Measurements from ENCODE around the gene UGGT1.

The UGGT1 gene

DNA sequence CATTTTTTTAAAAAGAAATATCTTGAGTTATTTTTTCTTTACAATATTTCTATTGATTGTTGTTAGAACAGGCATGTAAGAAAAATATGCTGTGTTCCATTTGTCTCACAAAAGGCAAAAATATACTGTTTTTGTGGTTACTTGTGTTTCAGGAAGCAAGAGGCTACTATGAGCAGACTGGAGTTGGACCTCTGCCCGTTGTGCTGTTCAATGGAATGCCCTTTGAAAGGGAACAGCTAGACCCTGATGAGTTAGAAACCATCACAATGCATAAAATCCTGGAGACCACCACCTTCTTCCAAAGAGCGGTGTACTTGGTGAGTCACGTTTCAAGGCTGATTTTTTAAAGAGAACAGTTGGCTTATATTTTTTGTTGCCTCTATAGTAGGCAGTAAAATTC, 54.7 kb downstream of the UGGT1 start:
- H3K4me2 ChIP-seq (ENCODE audit: low read length, poor library complexity, severe bottlenecking), result no peak overlapping the region
- H3K9me3 ChIP-seq (ENCODE audit: control insufficient read depth, low read length), result no peaks in the 10 kb centered on the region
- no peak overlapping the region for H3K14ac ChIP-seq (ENCODE audit: low read length in 2 of 2)
- no peak overlapping the region for H2AFZ ChIP-seq (ENCODE audit: low read depth, low read length)
- peaks cover 24 to 76% of the 10 kb centered on the region in 2 experiments for H3K36me3 ChIP-seq (ENCODE audit: control insufficient read depth in 1 of 2, insufficient read depth in 2 of 2, low read depth in 1 of 2, low read length in 2 of 2)
- H3K27ac ChIP-seq (ENCODE audit: low read length, poor library complexity, severe bottlenecking), result no peak overlapping the region
- no peak for DNase-seq
- peaks cover 12% of the 10 kb centered on the region for H3K79me1 ChIP-seq (replicated peaks; ENCODE audit: low read length, poor library complexity, severe bottlenecking)
- no peak overlapping the region for H2BK12ac ChIP-seq (ENCODE audit: low read length in 2 of 2)
- H3K27me3 ChIP-seq (ENCODE audit: control insufficient read depth in 1 of 2, insufficient read depth in 1 of 2, low read length in 2 of 2), result no peaks in the 10 kb centered on the region
- no peak overlapping the region for H3K4me3 ChIP-seq (ENCODE audit: insufficient read depth in 1 of 2, low read depth in 1 of 2, low read length in 2 of 2)
- no peak overlapping the region for H4K91ac ChIP-seq (ENCODE audit: low read length)
- no peak overlapping the region for H2BK5ac ChIP-seq (ENCODE audit: low read depth, low read length, poor library complexity, severe bottlenecking)
- WGBS, result 97% methylated on average over 3 of the region's 3 CpGs
- no peak overlapping the region for H2AK5ac ChIP-seq (ENCODE audit: low read length, severe bottlenecking)
- no peak overlapping the region for H3K18ac ChIP-seq (ENCODE audit: low read depth in 1 of 2, low read length in 2 of 2)
- H3K23ac ChIP-seq (ENCODE audit: low read length in 2 of 2), result no peak overlapping the region
- no peak overlapping the region for H2BK15ac ChIP-seq (ENCODE audit: low read depth, poor library complexity, severe bottlenecking)
- H4K8ac ChIP-seq (ENCODE audit: low read length), result no peak overlapping the region
- H3K4ac ChIP-seq (ENCODE audit: low read depth in 1 of 2, low read length in 2 of 2), result no peak overlapping the region
- no peaks in the 10 kb centered on the region for H3K4me1 ChIP-seq (ENCODE audit: control insufficient read depth, insufficient read depth, low read depth, low read length)
- no peak overlapping the region for H3K9ac ChIP-seq (ENCODE audit: low read length)
- no peak overlapping the region for H2BK120ac ChIP-seq (ENCODE audit: low read depth, low read length)

DNA sequence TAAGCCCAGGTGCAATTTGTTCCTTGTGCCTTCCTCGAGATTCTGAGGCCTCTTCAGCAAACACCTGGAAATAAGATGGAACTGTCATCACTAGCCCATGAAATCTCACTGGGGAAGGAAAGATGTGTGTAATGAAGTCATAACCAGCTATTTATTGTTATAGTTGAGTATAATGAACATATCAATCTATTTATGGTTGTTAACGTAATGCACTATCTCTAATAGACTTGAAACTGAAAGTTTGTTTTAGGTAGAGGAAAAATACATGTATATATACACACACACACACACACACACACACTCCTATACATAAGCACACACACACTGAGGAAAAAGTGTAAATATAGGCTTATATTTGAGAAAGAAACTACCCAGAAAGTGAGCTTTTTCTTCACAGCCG, 62.8 kb downstream of the UGGT1 start:
- Histone ChIP-seq H3K27me3 (ENCODE audit: control insufficient read depth in 1 of 2, insufficient read depth in 1 of 2, low read length in 2 of 2) (no peaks in the 10 kb centered on the region), H3K79me1 (replicated peaks; ENCODE audit: low read length, poor library complexity, severe bottlenecking) (peaks cover 23% of the 10 kb centered on the region)

DNA sequence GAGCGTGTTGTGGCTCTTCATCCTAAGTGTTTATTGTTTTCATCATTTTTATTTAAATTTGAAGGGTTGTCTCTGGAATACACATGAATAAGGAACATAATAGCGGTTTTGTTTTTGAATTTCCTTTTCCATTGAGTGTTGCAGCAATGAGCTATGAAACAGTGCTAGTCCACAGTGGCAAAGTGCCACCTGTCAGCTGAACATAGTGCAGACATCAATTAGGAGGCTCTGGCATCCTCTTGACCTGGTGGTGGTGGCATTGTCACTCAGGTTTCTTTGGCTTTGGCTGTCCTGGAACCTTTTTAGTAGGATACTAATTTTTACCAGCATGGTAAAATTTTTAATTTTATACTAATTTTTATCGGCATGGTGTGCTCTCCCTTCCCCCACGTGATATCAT, 63.2 kb downstream of the UGGT1 start:
- peaks cover 24% of the 10 kb centered on the region for H3K79me1 ChIP-seq (replicated peaks; ENCODE audit: low read length, poor library complexity, severe bottlenecking)
- WGBS, result 97% methylated on average over 3 of the region's 4 CpGs
- H3K4me2 ChIP-seq (ENCODE audit: low read length, poor library complexity, severe bottlenecking), result no peak overlapping the region
- no peak overlapping the region for H3K23ac ChIP-seq (ENCODE audit: low read length in 2 of 2)
- no peak overlapping the region for H3K14ac ChIP-seq (ENCODE audit: low read length in 2 of 2)
- no peak overlapping the region for H2AFZ ChIP-seq (ENCODE audit: low read depth, low read length)
- H3K4ac ChIP-seq (ENCODE audit: low read depth in 1 of 2, low read length in 2 of 2), result no peak overlapping the region
- no peak overlapping the region for H2BK120ac ChIP-seq (ENCODE audit: low read depth, low read length)
- H3K9me3 ChIP-seq (ENCODE audit: control insufficient read depth, low read length), result no peaks in the 10 kb centered on the region
- H2BK15ac ChIP-seq (ENCODE audit: low read depth, poor library complexity, severe bottlenecking), result no peak overlapping the region
- no peak overlapping the region for H3K4me3 ChIP-seq (ENCODE audit: insufficient read depth in 1 of 2, low read depth in 1 of 2, low read length in 2 of 2)
- no peak overlapping the region for H2AK5ac ChIP-seq (ENCODE audit: low read length, severe bottlenecking)
- H3K9ac ChIP-seq (ENCODE audit: low read length), result no peak overlapping the region
- H2BK5ac ChIP-seq (ENCODE audit: low read depth, low read length, poor library complexity, severe bottlenecking), result no peak overlapping the region
- no peak overlapping the region for H4K91ac ChIP-seq (ENCODE audit: low read length)
- peaks cover 11 to 85% of the 10 kb centered on the region in 2 experiments for H3K36me3 ChIP-seq (ENCODE audit: control insufficient read depth in 1 of 2, insufficient read depth in 2 of 2, low read depth in 1 of 2, low read length in 2 of 2)
- H3K4me1 ChIP-seq (ENCODE audit: control insufficient read depth, insufficient read depth, low read depth, low read length), result no peaks in the 10 kb centered on the region
- H2BK12ac ChIP-seq (ENCODE audit: low read length in 2 of 2), result no peak overlapping the region
- DNase-seq, result no peak
- no peak overlapping the region for H3K27ac ChIP-seq (ENCODE audit: low read length, poor library complexity, severe bottlenecking)
- H4K8ac ChIP-seq (ENCODE audit: low read length), result no peak overlapping the region
- no peak overlapping the region for H3K18ac ChIP-seq (ENCODE audit: low read depth in 1 of 2, low read length in 2 of 2)
- no peaks in the 10 kb centered on the region for H3K27me3 ChIP-seq (ENCODE audit: control insufficient read depth in 1 of 2, insufficient read depth in 1 of 2, low read length in 2 of 2)

More for the DNA sequence above, 62.8 kb downstream of the UGGT1 start:
- H3K4me3 ChIP-seq (ENCODE audit: insufficient read depth in 1 of 2, low read depth in 1 of 2, low read length in 2 of 2), result no peak overlapping the region
- H3K4ac ChIP-seq (ENCODE audit: low read depth in 1 of 2, low read length in 2 of 2), result no peak overlapping the region
- H3K9ac ChIP-seq (ENCODE audit: low read length), result no peak overlapping the region
- no peak overlapping the region for H2BK15ac ChIP-seq (ENCODE audit: low read depth, poor library complexity, severe bottlenecking)
- no peak overlapping the region for H3K14ac ChIP-seq (ENCODE audit: low read length in 2 of 2)
- H4K91ac ChIP-seq (ENCODE audit: low read length), result no peak overlapping the region
- no peak overlapping the region for H3K4me2 ChIP-seq (ENCODE audit: low read length, poor library complexity, severe bottlenecking)
- DNase-seq, result no peak
- no peak overlapping the region for H3K18ac ChIP-seq (ENCODE audit: low read depth in 1 of 2, low read length in 2 of 2)
- no peak overlapping the region for H2BK120ac ChIP-seq (ENCODE audit: low read depth, low read length)
- no peak overlapping the region for H2AK5ac ChIP-seq (ENCODE audit: low read length, severe bottlenecking)
- no peak overlapping the region for H2BK5ac ChIP-seq (ENCODE audit: low read depth, low read length, poor library complexity, severe bottlenecking)
- WGBS, result 100% methylated on average over 2 of the region's 3 CpGs
- no peak overlapping the region for H2AFZ ChIP-seq (ENCODE audit: low read depth, low read length)
- peaks cover 14 to 85% of the 10 kb centered on the region in 2 experiments for H3K36me3 ChIP-seq (ENCODE audit: control insufficient read depth in 1 of 2, insufficient read depth in 2 of 2, low read depth in 1 of 2, low read length in 2 of 2)
- no peak overlapping the region for H2BK12ac ChIP-seq (ENCODE audit: low read length in 2 of 2)
- no peak overlapping the region for H3K23ac ChIP-seq (ENCODE audit: low read length in 2 of 2)
- no peak overlapping the region for H3K27ac ChIP-seq (ENCODE audit: low read length, poor library complexity, severe bottlenecking)
- no peaks in the 10 kb centered on the region for H3K9me3 ChIP-seq (ENCODE audit: control insufficient read depth, low read length)
- no peak overlapping the region for H4K8ac ChIP-seq (ENCODE audit: low read length)
- H3K4me1 ChIP-seq (ENCODE audit: control insufficient read depth, insufficient read depth, low read depth, low read length), result no peaks in the 10 kb centered on the region

DNA sequence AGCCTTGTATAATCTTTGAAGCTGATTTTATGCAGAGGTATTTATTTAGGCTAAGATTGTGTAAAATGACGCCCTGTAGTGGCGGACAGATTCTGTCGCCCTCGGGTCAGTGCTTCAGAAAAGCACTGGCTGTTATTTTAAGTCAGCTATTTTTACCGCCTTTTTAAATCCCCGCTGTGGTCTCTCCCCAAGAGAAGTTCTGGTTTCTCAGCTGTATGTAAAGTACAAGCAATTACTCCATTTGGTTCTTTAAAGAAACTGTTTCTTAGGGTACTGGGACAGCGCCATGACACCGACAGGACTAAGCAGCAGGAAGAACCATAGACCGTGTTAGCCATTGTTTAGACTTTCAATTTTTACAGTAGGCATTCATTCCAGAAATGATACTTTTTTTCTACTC, 65.0 kb downstream of the UGGT1 start:
- H2BK12ac ChIP-seq (ENCODE audit: low read length in 2 of 2), result no peak overlapping the region
- DNase-seq, result no peak
- no peak overlapping the region for H4K8ac ChIP-seq (ENCODE audit: low read length)
- H3K79me1 ChIP-seq (replicated peaks; ENCODE audit: low read length, poor library complexity, severe bottlenecking), result peaks cover 27% of the 10 kb centered on the region
- no peak overlapping the region for H3K4me3 ChIP-seq (ENCODE audit: insufficient read depth in 1 of 2, low read depth in 1 of 2, low read length in 2 of 2)
- H3K27me3 ChIP-seq (ENCODE audit: control insufficient read depth in 1 of 2, insufficient read depth in 1 of 2, low read length in 2 of 2), result no peaks in the 10 kb centered on the region
- H3K9me3 ChIP-seq (ENCODE audit: control insufficient read depth, low read length), result no peaks in the 10 kb centered on the region
- no peaks in the 10 kb centered on the region for H3K4me1 ChIP-seq (ENCODE audit: control insufficient read depth, insufficient read depth, low read depth, low read length)
- peaks cover 16 to 96% of the 10 kb centered on the region in 2 experiments for H3K36me3 ChIP-seq (ENCODE audit: control insufficient read depth in 1 of 2, insufficient read depth in 2 of 2, low read depth in 1 of 2, low read length in 2 of 2)
- no peak overlapping the region for H2BK5ac ChIP-seq (ENCODE audit: low read depth, low read length, poor library complexity, severe bottlenecking)
- H3K4me2 ChIP-seq (ENCODE audit: low read length, poor library complexity, severe bottlenecking), result no peak overlapping the region
- no peak overlapping the region for H3K9ac ChIP-seq (ENCODE audit: low read length)
- H3K18ac ChIP-seq (ENCODE audit: low read depth in 1 of 2, low read length in 2 of 2), result no peak overlapping the region
- H2BK120ac ChIP-seq (ENCODE audit: low read depth, low read length), result no peak overlapping the region
- H3K27ac ChIP-seq (ENCODE audit: low read length, poor library complexity, severe bottlenecking), result no peak overlapping the region
- no peak overlapping the region for H3K14ac ChIP-seq (ENCODE audit: low read length in 2 of 2)
- no peak overlapping the region for H2AFZ ChIP-seq (ENCODE audit: low read depth, low read length)
- H2BK15ac ChIP-seq (ENCODE audit: low read depth, poor library complexity, severe bottlenecking), result no peak overlapping the region
- no peak overlapping the region for H3K23ac ChIP-seq (ENCODE audit: low read length in 2 of 2)
- H3K4ac ChIP-seq (ENCODE audit: low read depth in 1 of 2, low read length in 2 of 2), result no peak overlapping the region
- H4K91ac ChIP-seq (ENCODE audit: low read length), result no peak overlapping the region
- H2AK5ac ChIP-seq (ENCODE audit: low read length, severe bottlenecking), result no peak overlapping the region
- WGBS, result 98% methylated on average over 8 of the region's 9 CpGs

Measured in mesenchymal stem cell (in vitro differentiated cells and primary cell).